Liver (tissue), 3 donors: ENCODE measurements around the gene PPP4R1.

ENCODE experiments used
- CTCF ChIP-seq: fragments of 150-350 bp; IDR thresholded peaks from 2 replicates; pipeline ENCODE4 v1.5.1; 2017; ENCODE audit warnings: improper control_type of control experiment, low read depth, low read length; ENCODE audit not compliant: missing input control
- RAD21 ChIP-seq, 2 donors: IDR thresholded peaks; 2 replicates each; pipeline ENCODE4 v1.6.1; 2016; ENCODE audit warnings: antibody characterized with exemption in 2 of 2, mild to moderate bottlenecking in 2 of 2
- RXRA ChIP-seq, 2 donors: IDR thresholded peaks; 2 replicates each; pipeline ENCODE4 v1.6.1; 2017 to 2018; ENCODE audit warnings: antibody characterized with exemption in 2 of 2, mild to moderate bottlenecking in 1 of 2
- TAF1 ChIP-seq: conservative IDR thresholded peaks from 2 replicates; pipeline ENCODE4 v1.6.1; 2016; ENCODE audit warnings: antibody characterized with exemption, mild to moderate bottlenecking
- donor health status: healthy.
- donor health status: healthy.

- no peak for TF ChIP-seq CTCF
- no peak for TF ChIP-seq TAF1
- TF ChIP-seq RAD21 (IDR thresholded peaks at IDR 0.05): no peak
- TF ChIP-seq RXRA (IDR thresholded peaks at IDR 0.05): no peak
Measured at GRCh38 chr18:9608298-9608697, 6.1 kb downstream of the PPP4R1 start.
